Retina (tissue), 1 donor: ENCODE data around the gene MRPL48.

Experiments
- DNase-seq: peaks from one replicate; pipeline ENCODE4 v3.0.0-alpha.2; 2016

Gene MRPL48

GRCh38 chr11:73907191-73907590, 119.5 kb downstream of the MRPL48 start:
- no peak for DNase-seq

GRCh38 chr11:73912026-73912425, 124.4 kb downstream of the MRPL48 start:
- no peak for DNase-seq

- no peak for DNase-seq
These were observed 125.8 kb downstream of the MRPL48 start for GRCh38 chr11:73913472-73913871.

GRCh38 chr11:73914284-73914683, 126.6 kb downstream of the MRPL48 start:
- DNase-seq = no peak
